GM12872 (cell line): ENCODE measurements around the gene FILIP1.

Source experiments
- TF ChIP-seq, protein P1 (sequence below): IDR thresholded peaks from 3 replicates; pipeline ENCODE4 v1.5.1; 2011; ENCODE audit warnings: low read depth, mild to moderate bottlenecking, low read length, moderate library complexity; ENCODE audit not compliant: insufficient read depth

FILIP1 gene

DNA sequence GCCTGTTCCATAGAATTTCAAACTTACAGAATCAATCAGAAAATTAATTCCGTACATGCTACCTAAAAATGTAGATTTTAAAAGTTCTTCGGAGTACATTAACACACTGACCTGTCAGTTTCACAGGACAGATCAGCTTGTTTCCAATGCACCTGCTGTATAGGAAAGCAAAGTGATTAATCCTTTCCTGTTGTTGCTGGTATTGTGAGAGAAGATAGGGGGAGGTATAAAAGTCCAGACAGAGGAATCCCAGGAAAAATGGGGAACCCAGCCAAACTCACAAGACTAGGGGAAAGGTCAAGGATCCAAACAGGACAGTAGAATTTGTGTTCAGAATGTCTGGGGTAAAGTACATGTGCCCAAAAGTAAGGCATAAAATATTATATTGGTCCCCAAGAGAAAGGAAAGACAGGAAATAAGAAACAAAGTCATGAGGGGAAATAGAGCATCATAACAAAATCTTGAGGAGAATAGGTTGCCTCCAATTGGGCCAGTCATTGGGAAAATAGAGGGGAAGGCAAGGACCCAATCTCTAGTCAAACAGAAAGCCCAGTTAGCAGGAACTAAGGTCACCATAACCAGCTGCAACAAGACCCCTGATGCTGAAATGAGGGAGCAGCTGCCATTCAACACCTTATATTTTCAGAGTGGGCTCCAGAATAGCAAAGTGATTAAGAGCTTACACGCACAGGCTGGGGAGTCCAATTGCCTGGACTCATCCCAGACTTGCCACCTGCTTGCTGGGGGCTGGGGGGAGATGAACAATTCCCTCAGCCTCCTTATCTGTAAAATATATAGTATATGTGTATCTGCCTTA, 10.3 kb downstream of the FILIP1 start:
- TF ChIP-seq, protein P1, sequence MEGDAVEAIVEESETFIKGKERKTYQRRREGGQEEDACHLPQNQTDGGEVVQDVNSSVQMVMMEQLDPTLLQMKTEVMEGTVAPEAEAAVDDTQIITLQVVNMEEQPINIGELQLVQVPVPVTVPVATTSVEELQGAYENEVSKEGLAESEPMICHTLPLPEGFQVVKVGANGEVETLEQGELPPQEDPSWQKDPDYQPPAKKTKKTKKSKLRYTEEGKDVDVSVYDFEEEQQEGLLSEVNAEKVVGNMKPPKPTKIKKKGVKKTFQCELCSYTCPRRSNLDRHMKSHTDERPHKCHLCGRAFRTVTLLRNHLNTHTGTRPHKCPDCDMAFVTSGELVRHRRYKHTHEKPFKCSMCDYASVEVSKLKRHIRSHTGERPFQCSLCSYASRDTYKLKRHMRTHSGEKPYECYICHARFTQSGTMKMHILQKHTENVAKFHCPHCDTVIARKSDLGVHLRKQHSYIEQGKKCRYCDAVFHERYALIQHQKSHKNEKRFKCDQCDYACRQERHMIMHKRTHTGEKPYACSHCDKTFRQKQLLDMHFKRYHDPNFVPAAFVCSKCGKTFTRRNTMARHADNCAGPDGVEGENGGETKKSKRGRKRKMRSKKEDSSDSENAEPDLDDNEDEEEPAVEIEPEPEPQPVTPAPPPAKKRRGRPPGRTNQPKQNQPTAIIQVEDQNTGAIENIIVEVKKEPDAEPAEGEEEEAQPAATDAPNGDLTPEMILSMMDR: no peak

DNA sequence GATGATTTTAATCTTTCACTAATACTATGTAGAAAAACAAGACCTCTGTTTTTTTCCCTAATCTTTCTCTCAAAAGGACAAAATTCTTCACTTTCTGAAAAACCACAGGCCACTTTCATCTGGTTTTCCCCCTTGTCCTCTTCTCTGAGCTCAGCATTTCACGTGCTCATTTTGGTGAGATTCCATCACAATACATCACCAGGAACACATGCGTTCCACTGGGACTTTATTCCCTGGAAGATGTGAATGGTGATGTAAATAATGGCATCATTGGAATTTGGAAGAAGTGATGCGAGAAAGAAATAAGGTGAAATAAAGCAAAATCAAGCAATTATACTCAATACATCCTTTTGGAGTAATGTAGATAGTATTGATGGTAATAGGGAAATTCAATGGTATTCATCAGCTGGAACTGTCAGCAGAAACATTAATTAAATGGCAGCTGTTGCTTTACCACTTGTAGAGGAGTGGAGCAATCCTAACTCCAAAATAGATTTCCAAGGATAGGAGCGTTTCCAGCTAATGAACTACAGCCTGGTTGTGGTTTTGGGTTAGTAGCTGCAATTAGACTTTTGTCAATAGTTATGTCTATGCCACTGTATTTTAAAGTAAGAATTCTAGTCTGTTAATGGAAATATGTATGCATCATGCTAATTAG, 11.5 kb downstream of the FILIP1 start:
- TF ChIP-seq, protein P1: no peak

DNA sequence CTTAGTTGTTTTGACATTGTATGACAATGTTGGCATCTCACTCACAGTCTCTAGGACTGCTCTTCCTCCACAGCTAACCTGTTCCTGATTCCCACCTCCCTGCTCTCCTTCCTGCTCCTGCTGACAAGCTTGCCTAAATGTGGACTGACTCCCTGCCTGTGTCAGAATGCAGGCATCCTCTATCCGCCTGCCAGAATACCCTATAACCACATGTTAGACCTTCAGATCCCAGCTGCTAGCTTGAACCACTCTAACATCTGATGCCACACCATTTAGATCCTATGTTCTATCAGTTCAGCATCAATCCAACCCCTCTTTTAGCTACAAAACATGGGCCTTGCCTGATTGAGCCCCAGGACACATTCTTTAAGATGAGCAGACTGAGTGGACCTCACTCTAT, 12.2 kb downstream of the FILIP1 start:
- TF ChIP-seq, protein P1: no peak

DNA sequence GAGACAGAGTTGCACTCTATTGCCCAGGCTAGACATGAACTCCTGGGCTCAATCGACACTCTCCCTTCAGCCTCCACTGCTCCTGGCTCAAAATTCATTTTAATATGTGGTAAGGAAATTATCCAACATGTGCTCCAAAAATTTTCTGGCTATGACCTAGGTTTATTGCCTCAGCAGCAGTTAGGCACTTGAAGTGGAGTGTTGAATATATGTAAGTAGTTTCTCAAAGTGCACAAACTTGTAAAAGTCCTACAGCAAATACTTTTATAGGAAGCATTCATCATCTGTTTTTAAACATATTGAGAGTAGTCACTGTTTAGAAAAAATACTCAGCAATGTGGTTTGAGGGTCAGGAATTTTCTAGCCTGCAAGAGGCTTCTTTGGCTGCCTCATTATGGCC, 13.2 kb downstream of the FILIP1 start:
- TF ChIP-seq, protein P1: no peak

DNA sequence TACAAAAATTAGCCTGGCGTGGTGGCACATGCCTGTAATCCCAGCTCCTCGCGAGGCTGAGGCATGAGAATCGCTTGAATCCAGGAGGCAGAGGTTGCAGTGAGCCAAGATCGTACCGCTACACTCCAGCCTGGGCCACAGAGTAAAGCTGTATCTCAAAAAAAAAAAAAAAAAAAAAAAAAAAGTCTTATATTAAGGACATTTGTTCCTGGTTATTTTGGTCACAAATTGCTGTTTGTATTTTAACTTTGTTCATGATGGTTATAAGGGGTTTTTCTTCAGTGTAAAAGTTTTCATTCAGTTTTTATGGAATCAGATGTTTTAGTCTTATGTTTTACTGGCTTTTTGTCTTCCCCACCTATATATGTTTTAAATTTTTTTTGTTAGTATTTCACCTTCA, 13.9 kb downstream of the FILIP1 start:
- TF ChIP-seq, protein P1: no peak

DNA sequence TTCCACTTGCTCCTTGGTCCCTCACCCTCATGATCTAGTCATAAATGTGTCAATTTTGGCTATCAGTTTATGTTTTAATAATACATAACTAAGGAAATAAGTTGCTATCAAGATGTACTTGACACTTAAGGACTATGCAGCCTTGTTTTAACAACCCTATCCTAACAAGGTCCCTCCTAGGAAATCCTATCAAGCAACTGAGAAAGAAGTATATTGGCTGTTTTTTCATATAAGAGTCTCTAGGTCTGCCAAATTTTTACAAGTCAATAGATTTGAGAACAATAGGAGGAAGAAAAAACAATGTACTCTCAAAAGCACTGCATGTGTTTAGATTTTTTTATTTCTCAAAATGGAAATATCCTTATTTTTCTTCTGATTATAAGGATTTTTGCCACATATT, 14.7 kb downstream of the FILIP1 start:
- TF ChIP-seq, protein P1: no peak

DNA sequence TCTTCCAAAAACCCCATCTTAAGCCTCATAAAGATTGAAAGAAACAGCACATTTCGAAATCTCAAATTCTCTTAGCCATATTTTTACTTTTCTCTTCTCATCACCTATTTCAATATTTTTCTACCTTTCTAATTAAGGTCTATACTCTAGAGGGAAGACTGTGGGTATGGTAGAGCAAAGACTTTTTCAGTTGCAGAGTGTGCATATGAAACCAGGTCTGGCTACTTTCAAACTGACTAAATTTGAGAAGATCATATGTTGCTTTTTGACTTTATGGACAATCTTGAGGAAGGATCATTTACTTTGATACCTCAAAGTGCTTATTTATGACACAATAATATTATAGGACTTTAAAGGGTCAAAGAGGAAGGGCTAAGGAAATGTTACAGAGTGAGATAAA, 20.7 kb downstream of the FILIP1 start:
- TF ChIP-seq, protein P1: no peak
